ENCODE data around the gene COQ9.
"Not testable (repeated sequence)": the region's sequence is repeated elsewhere in the genome, so short reads cannot be mapped to it uniquely, and the experiment has no call there.

The COQ9 gene

DNA sequence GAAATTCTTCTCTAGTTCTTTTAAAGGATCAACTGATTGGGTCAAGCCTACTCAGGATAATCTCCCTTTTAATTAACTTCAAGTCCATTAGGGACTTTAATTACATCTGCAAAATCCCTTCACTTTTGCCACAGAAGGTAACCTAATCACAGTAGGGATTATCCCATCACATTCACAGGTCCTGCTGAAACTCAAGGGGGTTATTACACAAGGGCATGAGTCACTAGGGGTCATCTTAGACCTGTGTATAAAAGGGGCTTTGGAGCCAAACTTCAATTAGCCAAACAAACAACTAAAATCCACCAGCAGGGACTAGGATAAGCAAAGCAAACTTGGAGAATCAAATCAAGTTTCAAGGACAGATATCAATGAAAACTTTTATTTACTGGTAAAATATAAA lies 19.5 kb upstream of the COQ9 start:
- no peak for DNase-seq

DNA sequence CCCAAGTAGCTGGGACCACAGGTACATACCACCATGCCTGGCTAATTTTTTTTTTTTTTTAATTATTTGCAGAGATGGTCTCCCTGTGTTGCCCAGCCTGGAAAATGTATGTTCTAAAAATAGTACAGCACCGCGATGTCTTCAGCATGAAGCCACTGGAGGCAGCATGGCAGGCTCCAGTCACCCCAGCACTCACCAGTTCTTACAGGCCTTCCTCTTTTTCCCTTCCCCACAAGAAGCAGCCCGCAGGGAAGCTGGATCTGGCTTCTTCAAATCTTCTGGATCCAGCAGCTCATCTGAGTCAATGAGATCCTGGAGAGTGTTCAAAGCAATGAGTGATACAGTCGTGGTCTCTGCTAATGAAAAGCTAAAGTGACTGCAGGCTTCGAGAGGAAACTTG lies 16.3 kb upstream of the COQ9 start:
- peak in 1 of 2 donors; percentile 12 for DNase-seq

DNA sequence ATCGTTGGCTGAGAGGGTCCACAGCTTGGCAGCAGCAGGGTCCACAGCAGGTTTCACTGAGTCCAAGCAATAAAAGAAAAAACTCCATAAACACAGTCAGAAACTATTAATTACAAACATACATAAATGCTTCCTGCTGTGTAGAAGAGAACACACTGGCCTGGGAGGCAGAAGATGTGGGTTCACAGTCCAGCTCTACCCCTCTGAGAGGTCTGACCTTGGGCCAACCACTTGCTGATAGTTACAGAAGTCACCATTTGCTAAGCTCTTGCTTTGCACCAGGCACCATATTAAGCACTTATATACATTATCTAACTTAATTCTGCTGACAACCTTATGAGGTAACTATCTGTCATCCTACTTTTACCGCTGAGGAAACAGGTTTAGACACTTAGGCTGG lies 14.8 kb upstream of the COQ9 start:
- DNase-seq: no peak

DNA sequence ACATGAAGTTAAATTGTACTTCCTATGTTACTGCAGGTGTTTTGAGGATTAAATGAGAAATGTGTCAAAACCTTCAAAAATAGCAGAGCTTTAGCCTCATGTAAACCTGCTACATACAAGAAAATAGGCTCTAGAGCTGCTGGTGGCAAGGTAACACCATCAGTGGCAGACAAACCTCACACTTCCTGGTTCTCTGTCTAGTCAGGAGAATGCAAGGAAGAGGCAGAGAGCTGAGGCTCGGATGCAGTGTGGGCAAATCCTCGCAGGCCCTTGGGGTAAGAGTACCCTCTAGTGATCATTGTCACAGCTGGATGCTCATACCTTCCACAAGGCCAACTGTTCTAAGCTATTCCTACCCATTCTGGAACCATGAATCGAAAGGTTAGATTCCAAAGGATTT lies 14.3 kb upstream of the COQ9 start:
- no peak for DNase-seq

DNA sequence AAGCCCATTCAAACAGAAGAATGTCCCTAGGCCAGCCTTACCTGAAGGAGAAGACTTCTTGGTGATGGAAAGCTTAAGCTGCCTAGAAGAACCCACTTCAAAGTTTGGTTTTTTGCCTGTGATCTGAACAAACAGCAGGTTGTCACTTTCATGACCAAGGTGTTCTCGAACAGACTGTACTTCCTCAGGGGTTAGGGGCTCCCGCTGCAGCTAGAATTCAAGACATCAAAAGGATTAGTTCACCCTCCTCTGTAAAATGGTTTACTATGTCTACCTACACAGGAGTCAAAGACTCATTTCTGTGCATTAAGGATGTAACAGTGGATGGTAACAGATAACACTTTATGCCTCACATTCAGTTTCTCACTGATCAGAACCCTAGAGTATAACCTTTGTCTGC lies 13.3 kb upstream of the COQ9 start:
- DNase-seq: no peak

DNA sequence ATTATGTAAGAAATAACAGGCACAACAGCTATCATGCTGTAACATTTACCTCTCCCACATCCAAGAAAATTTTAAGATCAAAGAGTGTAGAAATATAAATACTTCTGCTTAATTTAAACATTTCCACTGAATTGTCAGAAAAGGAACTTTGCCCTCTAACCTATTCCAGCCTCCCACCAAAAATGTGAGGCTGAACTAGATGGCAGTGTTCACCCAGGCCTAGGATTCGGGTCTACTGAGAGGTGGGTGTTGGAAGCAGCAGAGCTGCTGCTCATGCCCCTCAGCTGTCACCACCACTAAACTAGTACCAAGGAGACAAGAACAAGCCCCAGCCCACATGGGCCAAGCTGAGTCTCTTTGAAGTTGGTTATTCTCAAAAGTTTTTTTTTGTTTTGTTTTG lies 11.4 kb upstream of the COQ9 start:
- DNase-seq: no peak

DNA sequence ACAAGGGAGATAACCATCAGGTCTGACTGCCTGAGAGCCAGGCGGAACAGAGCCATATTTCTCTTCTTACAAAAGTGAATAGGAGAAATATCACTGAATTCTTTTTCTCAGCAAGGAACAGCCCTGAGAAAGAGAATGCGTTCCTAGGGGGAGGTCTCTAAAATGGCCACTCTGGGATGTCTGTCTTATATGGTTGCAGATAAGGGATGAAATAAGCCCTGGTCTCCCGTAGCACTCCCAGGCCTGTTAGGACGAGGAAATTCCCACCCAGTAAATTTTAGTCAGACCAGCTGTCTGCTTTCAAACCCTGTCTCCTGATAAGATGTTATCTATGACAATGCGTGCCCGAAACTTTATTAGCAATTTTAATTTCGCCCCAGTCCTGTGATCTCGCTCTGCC lies 7.3 kb upstream of the COQ9 start:
- DNase-seq: not testable (repeated sequence)

DNA sequence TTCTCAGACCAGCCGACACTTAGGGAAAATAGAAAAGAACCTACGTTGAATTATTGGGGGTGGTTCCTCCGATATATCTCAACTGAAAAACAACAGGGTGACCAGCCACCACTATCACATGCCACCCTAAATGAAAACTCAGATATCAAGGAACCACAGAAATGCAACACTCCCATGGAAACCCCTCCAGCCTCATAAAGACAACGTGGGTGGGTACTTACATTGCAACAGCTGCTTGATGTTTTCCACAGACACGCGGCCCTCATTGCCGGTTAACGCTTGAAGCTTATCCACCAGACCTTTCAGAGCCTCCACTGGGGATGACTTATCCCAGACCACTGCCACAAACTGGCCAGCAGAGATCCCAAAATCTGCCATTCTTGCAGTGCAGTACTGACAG lies 6.7 kb upstream of the COQ9 start:
- DNase-seq: not testable (repeated sequence)

DNA sequence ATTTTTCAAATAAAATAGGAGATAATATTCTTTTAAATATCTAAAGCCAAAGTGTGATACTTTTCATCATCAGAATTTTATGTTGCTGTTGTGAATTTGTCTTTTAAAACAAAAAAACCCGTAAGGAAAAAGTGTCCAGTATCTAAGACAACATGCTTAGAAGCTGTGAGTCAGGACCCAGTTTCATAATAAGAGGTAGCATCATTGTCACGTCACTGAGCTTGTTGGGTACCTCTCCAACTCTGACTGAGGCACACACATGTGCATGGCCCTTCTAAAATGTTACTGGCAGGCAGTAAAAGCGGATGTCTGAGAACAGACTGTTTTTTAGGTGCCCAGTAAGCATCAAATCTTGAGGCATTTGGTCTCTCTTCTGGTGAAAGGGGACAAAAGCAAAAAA lies 2.6 kb upstream of the COQ9 start:
- no peak for DNase-seq

DNA sequence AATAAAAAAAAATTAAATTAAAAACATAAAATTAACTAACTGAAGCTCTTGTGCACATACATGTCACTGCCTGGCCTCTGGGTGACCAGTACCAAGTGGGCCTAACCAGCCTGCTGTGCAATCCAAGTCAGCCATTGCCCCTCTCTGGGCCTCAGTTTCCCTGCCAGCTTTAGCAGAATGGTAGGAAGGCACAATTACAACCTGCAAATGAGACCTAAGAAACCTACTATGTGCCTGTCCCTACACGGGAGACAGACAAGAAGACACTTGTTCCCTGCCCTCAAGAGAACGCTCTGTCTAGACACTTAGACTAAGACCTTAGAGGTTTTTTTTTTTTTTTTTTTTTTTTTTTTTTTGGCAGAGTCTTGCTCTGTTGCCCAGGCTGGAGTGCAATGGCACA lies 1.8 kb upstream of the COQ9 start:
- no peak for DNase-seq

DNA sequence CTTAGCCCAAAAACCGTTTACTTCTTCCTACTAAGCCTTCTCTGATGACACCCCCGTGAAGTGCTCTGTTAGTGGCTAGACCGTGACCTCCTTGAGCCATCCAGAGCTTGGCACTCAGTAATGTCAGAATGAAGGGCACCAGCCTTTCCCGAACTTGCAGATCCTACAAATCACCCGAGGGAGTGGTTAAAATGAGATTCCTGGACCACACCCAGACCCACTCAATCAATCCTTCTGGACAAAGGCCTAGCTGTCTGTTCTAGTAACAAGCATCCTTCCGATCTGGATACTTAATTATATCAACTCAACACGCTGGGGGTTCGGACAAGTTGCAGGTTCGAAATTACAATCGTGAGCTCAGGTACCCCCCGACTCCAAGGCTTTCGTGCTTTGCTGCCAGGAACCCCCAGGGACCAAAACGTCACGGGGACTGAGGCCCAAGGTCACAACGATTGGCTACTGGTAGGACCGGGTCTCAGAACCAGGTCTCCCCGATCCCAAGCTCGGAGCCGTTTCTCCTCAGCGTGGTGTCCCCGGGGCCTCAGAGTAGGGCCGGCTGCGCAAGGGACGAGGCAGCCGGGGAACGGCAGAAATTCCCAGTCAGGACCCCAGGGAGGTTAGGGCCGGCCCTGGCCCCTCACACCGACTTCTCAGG lies 621 bp upstream of the COQ9 start:
- DNase-seq: peak in 1 of 2 donors; percentile 25

DNA sequence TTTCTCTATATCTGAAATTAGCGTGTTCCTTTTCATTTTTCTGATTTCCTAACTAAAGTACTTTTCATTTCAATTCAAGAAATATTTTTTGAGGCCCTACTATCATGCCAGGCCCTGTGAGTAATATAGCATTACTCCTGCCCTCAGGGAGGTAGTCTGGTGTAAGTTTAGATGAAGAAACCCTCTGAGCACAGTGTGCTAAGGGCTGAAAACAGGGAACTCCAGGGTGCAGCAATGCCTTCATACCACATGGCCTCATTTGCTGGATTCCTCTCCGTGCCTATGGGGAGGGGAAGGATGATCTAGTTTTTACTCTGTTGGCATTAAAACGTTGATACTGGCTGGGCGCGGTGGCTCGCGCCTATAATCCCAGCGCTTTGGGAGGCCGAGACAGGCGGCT lies 4.7 kb downstream of the COQ9 start:
- peak; percentile 34 to 41 for DNase-seq

DNA sequence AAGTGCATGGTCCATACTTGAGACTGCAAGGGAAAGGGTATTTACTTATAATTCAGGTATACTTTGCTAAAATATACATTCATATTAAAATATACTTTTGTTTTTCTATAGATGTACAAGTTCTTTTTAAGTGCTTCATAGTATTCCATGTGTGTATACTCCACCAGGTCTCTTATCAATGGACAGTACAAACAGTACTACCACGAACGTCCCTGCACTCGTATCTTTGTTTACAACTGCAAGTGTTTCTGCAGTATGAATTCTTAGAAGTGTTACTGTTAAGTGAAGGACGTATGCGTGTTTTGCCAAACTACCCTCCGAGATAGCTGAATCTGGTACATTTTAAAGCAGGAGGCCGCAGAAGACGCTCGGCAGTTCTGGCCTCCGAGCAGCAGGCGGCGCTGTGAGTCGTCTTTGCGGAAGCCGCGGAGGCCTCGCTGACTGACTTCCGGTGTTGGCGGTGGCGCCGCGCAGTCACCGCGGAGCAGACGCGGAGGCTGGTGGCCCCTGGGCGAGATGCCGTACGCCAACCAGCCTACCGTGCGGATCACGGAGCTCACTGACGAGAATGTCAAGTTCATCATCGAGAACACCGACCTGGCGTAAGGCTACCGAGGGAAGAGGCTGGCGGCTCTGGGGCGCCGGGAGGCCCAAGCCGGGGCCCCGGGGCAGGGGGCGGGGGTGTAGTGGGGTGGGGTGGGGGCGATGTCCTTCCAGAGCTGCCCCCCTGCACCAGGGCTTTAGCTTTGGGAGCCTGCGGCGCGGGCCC lies 15.1 kb downstream of the COQ9 start, which contains the start of gene POLR2C:
TSS of gene POLR2C (plus strand) at position 471 of the 769 bp plus-strand sequence. CDS start at position 517, 46 bp downstream.
- DNase-seq: peak; percentile 75 to 95

DNA sequence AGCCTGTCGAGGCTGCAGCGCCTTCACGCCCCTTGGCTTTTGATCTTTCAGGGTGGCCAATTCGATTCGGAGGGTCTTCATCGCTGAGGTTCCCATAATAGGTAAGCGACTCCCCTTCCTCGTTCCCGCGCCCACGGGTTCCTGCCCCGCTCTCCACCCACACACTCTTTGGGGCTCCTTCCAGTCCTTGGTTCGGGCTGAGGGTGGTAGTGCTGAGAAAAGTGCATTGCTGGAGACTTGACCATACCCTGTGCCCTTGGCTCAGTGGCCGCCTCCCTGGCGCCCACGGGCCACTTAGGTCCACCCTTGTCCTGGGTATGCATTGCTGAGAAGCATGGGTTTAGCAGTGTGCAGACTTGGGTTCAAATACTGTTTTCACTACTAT lies 15.7 kb downstream of the COQ9 start:
- DNase-seq: peak in 1 of 2 donors; percentile 16

DNA sequence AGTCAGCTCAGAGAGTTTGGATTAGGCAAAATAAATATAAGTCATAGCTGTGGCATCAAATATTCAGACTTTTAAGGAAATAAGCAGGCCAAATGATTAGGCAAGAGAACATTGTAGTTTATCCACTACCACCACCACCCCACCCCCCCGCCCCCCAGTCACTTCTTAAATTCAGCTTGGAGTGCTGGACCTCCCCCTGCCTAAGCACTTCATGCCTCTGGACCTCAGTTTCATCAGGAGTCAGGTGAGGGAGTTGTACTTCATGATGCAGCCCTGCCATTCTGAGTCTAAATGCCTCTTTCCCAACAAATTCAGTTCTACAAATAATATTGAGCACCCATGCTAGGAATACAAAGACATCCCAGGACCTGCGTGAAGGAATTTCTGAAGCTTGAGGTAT lies 17.2 kb downstream of the COQ9 start:
- DNase-seq: no peak

DNA sequence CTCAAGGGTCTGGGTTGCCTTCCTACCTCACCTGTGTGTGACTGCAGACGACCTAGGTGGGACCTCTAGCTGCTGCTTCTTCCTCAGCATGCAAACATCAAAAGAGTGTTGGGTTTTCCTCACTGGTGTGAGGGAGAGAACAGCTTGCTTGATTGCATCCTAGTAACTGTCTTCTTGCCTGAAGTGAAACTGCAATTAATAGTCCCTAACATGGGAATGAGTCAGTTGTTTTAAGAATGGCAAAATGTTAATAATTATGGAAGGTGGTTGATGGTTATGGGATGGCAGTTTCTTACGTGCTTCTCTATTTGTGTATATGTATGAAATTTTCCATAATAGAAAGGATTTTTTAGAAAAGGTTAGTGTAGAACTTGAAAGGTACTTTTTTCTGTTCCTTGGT lies 21.1 kb downstream of the COQ9 start:
- no peak for DNase-seq

DNA sequence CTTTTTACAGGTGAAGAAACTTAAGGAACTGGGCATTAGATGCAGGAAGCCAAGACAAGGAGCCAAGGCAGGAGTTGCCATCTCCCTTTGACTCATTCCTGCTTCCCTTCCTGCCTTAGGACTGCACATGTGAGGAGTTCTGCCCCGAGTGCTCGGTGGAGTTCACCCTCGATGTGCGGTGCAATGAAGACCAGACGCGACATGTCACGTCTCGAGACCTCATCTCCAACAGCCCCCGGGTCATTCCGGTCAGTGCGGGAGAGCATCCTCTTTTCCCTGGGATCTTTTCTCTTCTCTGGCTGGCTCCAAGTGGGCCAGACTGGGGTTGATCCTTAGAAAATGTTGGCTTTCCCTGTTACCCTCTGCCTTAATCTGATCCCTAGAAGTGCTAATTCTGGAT lies 21.8 kb downstream of the COQ9 start:
- DNase-seq: no peak

DNA sequence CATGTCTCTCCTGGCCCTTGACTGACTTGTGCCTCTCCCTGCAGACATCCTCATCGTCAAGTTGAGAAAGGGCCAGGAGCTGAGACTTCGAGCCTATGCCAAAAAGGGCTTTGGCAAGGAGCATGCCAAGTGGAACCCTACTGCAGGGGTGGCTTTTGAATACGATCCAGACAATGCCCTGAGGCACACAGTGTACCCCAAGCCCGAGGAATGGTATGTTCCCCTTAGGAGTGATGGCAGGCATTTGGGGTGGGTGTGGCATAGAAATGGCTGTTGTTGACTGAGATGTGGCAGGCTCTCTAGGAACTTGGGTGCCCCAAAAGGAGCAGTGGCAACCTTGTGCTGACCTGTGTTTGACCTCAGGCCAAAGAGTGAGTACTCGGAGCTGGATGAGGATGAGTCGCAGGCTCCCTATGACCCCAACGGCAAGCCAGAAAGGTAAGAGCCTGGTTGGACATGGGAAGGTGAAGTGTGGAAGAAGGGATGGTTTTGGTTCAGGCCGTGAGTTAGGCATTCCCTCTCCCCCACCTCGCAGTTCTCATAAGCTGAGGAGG lies 22.7 kb downstream of the COQ9 start:
- no peak for DNase-seq

DNA sequence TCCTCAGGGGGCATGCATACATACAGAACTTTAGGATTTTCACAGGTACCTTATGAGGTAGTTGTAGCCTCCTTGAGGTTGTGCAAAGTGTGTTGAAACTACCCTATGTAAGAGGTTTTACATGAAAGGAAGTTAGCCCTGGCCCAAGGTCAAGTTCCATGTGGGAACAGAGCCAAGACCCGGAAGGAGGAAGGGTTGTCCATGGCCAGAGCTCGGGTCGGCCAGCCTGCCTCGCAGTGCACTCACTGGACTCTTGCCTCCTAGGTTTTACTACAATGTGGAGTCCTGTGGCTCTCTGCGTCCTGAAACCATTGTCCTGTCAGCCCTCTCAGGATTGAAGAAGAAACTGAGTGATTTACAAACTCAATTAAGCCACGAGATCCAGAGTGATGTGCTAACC lies 23.4 kb downstream of the COQ9 start:
- DNase-seq: peak; percentile 9 to 25

DNA sequence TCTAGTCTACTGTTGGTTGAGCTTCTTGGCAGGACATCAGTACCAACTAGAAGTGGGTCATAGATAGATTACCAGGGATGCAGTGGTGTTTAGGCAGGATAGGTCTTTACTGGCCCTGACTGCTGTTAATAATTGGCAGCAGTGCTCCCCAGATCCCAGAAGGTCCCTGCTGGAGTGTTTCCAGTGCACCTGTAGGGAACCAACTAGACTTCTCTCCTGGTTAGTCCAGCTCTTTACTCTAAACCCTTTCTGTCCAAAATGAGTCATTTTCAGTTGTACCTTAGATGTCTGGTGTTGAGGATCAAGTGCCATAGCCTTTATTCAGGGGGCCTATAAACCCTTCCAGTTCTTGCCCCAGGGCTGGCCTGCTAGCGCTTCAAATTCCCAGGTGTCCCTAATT lies 23.9 kb downstream of the COQ9 start:
- no peak for DNase-seq

DNA sequence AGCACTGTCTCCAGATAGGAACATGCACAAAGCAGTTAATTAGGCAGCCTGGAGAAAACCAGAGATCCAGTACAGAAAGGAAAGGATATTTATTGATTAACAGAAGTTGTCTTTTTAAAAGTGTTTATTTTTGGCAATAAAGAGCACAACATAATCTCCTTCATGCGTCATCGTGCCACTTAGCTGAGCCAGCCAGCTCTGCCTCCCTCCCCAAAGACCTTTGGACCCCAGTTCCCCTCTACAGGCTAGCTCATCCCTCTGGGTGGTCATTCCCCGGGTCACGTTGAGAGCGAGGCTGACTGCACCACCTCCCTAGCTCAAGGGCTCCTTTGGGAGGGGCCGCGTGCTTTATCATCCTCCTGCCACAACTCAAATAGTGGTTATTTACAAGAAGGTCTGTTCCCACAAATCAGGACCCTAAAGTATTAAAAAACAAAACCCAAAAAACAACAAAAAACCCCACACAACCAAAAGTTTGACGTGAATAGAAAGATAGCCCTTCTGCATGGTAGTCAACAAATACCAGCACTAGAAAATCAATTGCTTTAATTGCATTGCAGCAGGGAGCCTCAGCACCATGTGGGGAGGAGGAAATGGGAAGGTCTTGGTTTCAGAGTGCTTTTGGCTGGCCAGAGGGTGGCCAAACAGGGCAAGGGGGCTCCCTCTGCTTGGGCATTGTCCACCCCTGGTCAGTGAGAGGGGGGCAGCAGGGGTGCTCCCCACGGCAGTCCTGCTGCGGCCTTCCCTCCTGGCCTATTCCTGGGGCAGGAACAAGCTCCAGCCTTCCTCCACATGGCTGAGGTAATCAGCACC lies 24.8 kb downstream of the COQ9 start:
- no peak for DNase-seq

DNA sequence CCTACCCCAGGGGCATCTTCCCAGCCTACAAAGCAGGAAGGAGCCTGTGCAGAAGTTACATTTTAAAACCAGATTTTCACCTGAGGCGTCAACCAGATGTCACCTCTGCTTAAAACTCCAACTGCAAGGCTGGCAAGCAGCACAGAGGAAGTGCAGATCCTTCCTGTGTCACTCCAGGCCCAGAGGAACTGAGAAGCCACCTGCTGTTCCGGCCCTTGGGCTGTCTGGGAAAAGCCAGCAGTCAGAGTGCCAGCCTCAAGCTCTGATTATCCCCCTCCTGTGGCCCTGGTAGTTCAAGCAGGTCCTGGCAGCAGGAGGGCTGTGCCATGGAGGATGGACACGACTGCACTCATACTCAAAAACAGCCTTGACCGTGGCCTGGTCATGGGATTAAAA lies 25.4 kb downstream of the COQ9 start:
- no peak for DNase-seq

DNA sequence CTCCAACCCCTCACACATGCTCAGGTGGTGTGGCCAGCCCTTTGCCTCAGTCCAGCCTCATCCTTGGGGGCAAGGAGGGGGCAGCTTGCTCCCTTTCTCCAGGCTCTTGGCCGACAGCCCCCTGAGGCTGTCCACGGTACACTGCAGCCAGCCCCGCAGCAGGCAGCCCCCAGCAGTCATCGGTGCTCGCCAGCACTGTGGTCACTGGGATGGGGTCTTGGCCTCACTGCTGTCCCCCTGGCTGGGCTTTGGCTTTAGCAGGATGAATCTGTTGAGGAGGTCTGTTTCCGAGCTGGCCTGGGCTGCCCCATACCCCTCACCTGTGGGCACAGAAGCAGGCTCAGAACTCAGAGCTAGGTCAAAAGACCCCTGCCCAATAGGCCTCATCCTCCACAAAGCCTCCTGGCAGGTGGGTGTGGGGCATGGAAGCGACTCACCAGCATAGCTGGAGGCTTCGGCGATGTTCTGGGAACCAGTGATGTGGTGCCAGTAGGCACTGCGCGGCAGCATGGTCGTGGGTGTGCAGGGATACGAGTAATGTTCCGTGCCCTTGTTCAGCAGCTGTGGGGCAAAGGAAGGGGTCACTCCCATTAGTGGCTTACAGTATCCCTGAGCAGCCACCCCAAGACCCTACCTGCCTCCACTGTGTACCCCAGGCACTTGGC lies 26.0 kb downstream of the COQ9 start:
- DNase-seq: no peak

Data from inflammatory macrophage treated with lipopolysaccharide for 1 hour (primary cell).